ENCODE measurements around the gene ZFR2.

The ZFR2 gene

DNA sequence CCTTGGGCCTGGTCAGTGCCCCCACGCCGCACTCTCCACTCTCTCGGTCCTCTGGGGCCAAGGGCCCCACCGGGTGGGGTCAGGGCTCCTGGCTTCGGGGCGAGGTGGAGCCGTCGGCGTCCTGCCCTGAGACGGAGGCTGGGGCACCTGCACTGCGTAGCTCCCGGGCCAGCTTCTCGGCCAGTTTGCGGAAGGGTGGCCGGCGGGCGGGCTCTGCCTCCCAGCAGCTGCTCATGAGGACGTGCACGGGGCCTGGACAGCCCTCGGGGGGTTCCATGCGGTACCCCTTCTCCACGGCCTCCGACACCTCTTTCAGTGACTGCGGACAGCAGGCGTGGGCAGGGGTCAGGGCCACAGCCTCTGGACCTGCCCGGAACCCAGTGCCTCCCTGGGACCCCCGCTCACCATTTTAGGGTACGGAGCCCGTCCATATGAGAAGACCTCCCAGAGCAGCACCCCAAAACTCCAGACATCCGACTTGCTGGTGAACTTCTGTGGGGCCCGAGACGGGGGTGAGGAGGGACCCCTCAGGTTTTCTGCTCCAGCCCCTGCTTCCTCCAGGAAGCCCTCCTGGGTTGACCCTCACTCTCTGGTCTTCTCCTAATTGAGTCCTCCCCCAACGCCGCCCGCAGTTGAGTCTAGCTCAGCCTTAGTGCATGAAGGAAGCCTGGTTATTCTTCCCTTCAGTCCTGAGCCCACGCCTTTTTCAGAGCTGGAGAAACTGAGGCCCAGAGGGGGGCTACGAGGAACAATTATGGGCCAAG is 90.6 kb downstream of the ZFR2 start:
- Histone ChIP-seq H3K27ac (no peak overlapping the region), H3K27me3 (no peaks in the 10 kb centered on the region), H3K4me3 (ENCODE audit: low read depth in 1 of 2, low read length in 1 of 2) (no peak overlapping the region), H3K9me3 (peaks cover 19% of the 10 kb centered on the region), H3K4me1 (ENCODE audit: control insufficient read depth in 1 of 2, insufficient read depth in 1 of 2, low read depth in 1 of 2, low read length in 1 of 2) (no peaks in the 10 kb centered on the region), H3K36me3 (no peaks in the 10 kb centered on the region)
- TF ChIP-seq, protein P1, sequence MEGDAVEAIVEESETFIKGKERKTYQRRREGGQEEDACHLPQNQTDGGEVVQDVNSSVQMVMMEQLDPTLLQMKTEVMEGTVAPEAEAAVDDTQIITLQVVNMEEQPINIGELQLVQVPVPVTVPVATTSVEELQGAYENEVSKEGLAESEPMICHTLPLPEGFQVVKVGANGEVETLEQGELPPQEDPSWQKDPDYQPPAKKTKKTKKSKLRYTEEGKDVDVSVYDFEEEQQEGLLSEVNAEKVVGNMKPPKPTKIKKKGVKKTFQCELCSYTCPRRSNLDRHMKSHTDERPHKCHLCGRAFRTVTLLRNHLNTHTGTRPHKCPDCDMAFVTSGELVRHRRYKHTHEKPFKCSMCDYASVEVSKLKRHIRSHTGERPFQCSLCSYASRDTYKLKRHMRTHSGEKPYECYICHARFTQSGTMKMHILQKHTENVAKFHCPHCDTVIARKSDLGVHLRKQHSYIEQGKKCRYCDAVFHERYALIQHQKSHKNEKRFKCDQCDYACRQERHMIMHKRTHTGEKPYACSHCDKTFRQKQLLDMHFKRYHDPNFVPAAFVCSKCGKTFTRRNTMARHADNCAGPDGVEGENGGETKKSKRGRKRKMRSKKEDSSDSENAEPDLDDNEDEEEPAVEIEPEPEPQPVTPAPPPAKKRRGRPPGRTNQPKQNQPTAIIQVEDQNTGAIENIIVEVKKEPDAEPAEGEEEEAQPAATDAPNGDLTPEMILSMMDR (IDR thresholded peaks at IDR 0.05): no peak

DNA sequence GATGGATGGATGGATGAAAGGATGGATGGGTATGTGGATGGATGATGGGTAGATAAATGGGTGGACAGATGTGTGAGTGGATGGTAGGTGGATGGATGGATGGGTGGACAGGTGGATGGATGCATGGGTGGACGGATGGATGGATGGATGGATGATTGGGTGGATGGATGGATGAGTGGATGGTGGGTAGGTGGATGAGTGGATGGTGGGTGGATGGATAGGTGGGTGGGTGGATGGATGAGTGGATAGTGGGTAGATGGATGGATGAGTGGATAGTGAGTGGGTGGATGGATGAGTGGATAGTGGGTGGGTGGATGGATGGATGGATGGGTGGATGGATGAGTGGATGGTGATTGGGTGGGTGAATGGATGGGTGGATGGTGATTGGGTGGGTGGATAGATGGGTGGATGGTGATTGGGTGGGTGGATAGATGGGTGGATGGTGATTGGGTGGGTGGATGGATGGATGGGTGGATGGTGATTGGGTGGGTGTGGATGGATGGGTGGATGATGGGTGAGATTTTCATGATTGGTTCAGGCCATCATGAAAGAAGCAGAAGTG is 92.3 kb downstream of the ZFR2 start:
- Histone ChIP-seq H3K36me3 (no peaks in the 10 kb centered on the region), H3K9me3 (peaks cover 8% of the 10 kb centered on the region), H3K27me3 (no peaks in the 10 kb centered on the region), H3K4me3 (ENCODE audit: low read depth in 1 of 2, low read length in 1 of 2) (no peak overlapping the region), H3K4me1 (ENCODE audit: control insufficient read depth in 1 of 2, insufficient read depth in 1 of 2, low read depth in 1 of 2, low read length in 1 of 2) (no peaks in the 10 kb centered on the region), H3K27ac (no peak overlapping the region)
- TF ChIP-seq, protein P1 (IDR thresholded peaks at IDR 0.05): no peak

DNA sequence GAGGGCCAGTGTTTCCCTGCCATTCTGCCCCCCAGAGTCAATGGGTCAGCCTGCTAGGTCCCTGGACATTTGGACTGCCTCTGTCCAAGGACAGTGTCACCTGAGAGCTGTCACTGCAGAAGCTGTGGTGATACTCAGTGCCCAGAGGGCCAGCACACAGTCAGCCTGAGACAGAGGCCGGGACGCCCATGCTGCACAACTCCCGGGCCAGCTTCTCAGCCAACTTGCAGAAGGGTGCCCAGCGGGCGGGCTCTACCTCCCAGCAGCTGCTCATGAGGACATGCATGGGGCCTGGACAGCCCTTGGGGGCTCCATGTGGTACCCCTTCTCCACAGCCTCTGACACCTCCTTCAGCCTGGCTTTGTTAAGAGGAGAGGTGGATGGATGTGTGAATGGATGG is 93.0 kb downstream of the ZFR2 start:
- peaks cover 3% of the 10 kb centered on the region for H3K9me3 ChIP-seq
- no peak overlapping the region for H3K4me3 ChIP-seq (ENCODE audit: low read depth in 1 of 2, low read length in 1 of 2)
- H3K4me1 ChIP-seq (ENCODE audit: control insufficient read depth in 1 of 2, insufficient read depth in 1 of 2, low read depth in 1 of 2, low read length in 1 of 2): no peaks in the 10 kb centered on the region
- TF ChIP-seq, protein P1 (IDR thresholded peaks at IDR 0.05): no peak
- no peak overlapping the region for H3K27ac ChIP-seq
- H3K36me3 ChIP-seq: no peaks in the 10 kb centered on the region
- H3K27me3 ChIP-seq: no peaks in the 10 kb centered on the region

DNA sequence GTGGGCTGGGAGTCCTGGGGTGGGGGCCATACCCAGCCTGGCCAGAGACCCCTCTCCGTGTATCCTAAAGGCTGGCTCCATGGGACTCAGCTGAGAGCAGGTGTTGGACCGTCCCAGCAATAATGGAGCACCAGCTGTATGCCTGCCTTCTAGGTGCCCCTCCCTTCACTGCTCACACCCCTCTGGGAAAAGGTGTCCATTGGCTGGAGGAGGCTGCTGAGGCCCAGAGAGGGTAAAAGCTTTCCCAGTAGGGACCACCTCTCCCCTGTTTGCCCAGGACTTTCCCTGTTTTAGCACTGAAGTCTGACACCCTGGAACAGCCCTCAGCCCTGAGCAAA is 93.5 kb downstream of the ZFR2 start:
- Histone ChIP-seq H3K9me3 (no peaks in the 10 kb centered on the region), H3K36me3 (no peaks in the 10 kb centered on the region), H3K27ac (no peak overlapping the region), H3K4me1 (ENCODE audit: control insufficient read depth in 1 of 2, insufficient read depth in 1 of 2, low read depth in 1 of 2, low read length in 1 of 2) (no peaks in the 10 kb centered on the region), H3K4me3 (ENCODE audit: low read depth in 1 of 2, low read length in 1 of 2) (no peak overlapping the region), H3K27me3 (no peaks in the 10 kb centered on the region)
- TF ChIP-seq, protein P1 (IDR thresholded peaks at IDR 0.05): no peak

DNA sequence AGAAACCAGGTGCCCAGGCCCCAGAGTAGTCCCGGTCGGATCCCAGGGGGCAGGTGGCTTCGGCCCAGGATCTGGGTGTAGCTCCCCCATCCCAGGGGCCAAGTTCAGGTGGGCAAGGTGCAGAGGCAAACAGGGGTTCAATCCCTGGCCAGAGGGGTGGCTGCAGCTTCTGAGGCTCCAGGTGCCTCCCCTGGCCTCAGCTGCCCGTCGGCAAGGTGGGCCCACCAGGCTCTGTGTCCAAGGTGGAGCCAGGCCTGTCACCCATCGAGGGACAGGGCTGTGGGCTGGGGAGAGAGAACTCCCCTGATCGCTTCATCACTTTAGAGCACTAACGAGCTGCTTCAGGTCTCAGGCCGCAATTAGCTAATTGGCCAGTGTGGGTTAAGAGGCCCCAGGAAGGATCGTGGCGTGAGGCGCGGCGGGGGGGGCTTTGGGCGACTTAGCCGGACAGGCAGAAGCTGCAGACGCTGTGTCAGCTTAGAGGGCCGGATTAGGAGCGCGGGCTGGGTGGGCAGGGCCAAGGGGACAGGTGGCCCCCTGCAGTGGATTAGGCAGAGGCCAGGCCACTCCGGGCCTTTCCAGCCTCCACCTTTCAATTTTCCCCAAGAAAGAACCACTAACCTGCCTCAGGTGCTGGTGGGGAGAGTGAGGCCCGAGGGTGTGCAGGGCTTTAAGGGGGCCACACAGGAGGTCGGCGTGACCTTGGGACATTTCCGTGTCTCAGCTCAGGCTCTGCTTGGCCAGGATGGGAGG is 94.0 kb downstream of the ZFR2 start:
- TF ChIP-seq, protein P1 (IDR thresholded peaks at IDR 0.05): no peak
- peaks cover 2% of the 10 kb centered on the region for H3K36me3 ChIP-seq
- H3K4me1 ChIP-seq (ENCODE audit: control insufficient read depth in 1 of 2, insufficient read depth in 1 of 2, low read depth in 1 of 2, low read length in 1 of 2): no peaks in the 10 kb centered on the region
- no peak overlapping the region for H3K4me3 ChIP-seq (ENCODE audit: low read depth in 1 of 2, low read length in 1 of 2)
- H3K9me3 ChIP-seq: no peaks in the 10 kb centered on the region
- no peaks in the 10 kb centered on the region for H3K27me3 ChIP-seq
- no peak overlapping the region for H3K27ac ChIP-seq
